ENCODE results near the gene ARID1B. TPM values are rescaled to one million over a fixed set of nuclear protein-coding genes. Genes with fewer than 3 reads are reported as not detected.
"Not testable (repeated sequence)": the region's sequence is repeated elsewhere in the genome, so short reads cannot be mapped to it uniquely, and the experiment has no call there.

Gene ARID1B
- total RNA-seq, 2 donors from 2014 or later = 65.1 to 99.4 TPM

GRCh38 chr6:156980948-156981347, 203.8 kb downstream of the ARID1B start:
- Histone ChIP-seq H3K27me3 (replicated peaks; ENCODE audit: insufficient read depth) (no peaks in the 10 kb centered on the region), H3K9me3 (no peaks in the 10 kb centered on the region), H3K4me1 (replicated peaks) (peaks cover 8% of the 10 kb centered on the region), H3K4me3 (no peak overlapping the region), H3K36me3 (no peaks in the 10 kb centered on the region), H3K27ac (no peak overlapping the region)
- DNase-seq (ENCODE audit: low spot score) = no peak
- WGBS = 80% methylated on average over 2 of the region's 2 CpGs
- intact Hi-C loops (cut with DNase I) = no loop called here
- TF ChIP-seq POLR2A (IDR thresholded peaks at IDR 0.05) (no peak), POLR2AphosphoS5 (IDR thresholded peaks at IDR 0.05) (no peak)
- TF ChIP-seq, protein P1, sequence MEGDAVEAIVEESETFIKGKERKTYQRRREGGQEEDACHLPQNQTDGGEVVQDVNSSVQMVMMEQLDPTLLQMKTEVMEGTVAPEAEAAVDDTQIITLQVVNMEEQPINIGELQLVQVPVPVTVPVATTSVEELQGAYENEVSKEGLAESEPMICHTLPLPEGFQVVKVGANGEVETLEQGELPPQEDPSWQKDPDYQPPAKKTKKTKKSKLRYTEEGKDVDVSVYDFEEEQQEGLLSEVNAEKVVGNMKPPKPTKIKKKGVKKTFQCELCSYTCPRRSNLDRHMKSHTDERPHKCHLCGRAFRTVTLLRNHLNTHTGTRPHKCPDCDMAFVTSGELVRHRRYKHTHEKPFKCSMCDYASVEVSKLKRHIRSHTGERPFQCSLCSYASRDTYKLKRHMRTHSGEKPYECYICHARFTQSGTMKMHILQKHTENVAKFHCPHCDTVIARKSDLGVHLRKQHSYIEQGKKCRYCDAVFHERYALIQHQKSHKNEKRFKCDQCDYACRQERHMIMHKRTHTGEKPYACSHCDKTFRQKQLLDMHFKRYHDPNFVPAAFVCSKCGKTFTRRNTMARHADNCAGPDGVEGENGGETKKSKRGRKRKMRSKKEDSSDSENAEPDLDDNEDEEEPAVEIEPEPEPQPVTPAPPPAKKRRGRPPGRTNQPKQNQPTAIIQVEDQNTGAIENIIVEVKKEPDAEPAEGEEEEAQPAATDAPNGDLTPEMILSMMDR (IDR thresholded peaks at IDR 0.05) = no peak

- no peak for DNase-seq (ENCODE audit: low spot score)
- no peaks in the 10 kb centered on the region for H3K36me3 ChIP-seq
- H3K4me1 ChIP-seq (replicated peaks) = peaks cover 8% of the 10 kb centered on the region
- no peak overlapping the region for H3K4me3 ChIP-seq
- no peak for TF ChIP-seq POLR2AphosphoS5 (IDR thresholded peaks at IDR 0.05)
- TF ChIP-seq, protein P1 (IDR thresholded peaks at IDR 0.05) = no peak
- no peak for TF ChIP-seq POLR2A (IDR thresholded peaks at IDR 0.05)
- no peaks in the 10 kb centered on the region for H3K27me3 ChIP-seq (replicated peaks; ENCODE audit: insufficient read depth)
- WGBS = 77% methylated on average over 3 of the region's 3 CpGs
- no peak overlapping the region for H3K27ac ChIP-seq
- H3K9me3 ChIP-seq = no peaks in the 10 kb centered on the region
- intact Hi-C loops (cut with DNase I) = no loop called here
Observed at GRCh38 chr6:156982168-156982567, 205.0 kb downstream of the ARID1B start.

GRCh38 chr6:156982864-156983263, 205.7 kb downstream of the ARID1B start:
- intact Hi-C loops (cut with DNase I); H3K9me3 ChIP-seq; H3K36me3 ChIP-seq; H3K4me3 ChIP-seq; DNase-seq (ENCODE audit: low spot score); H3K27ac ChIP-seq; H3K27me3 ChIP-seq (replicated peaks; ENCODE audit: insufficient read depth); H3K4me1 ChIP-seq (replicated peaks): not testable (repeated sequence)
- WGBS = 92% methylated on average over 4 of the region's 4 CpGs

DNA sequence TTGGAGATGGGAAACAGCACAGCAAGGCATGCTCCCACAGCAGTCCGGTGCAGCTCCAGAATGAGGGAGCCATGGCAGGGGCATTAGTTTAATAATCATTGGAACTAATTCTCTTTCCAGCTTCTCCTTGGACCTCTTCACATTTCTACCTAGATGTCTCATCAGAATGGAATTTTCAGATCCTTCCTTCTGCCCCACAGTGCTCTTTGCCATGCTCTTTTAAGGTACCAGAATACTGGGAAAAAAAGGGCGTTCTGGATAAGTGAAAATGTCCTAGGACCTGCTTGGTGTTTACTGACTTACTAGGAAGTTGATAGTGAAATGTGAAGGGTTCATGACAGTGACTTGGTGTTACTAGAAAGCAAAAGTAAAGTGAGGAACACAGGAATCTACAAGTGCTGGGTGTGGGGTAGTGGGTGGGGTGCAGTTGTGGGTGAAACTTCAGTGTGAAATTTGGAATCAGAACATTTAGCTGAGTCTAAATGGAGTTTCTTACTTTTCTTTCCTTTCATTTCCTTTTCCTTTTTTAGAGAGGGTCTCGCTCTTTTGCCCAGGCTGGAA, 207.1 kb downstream of the ARID1B start:
- no peaks in the 10 kb centered on the region for H3K27me3 ChIP-seq (replicated peaks; ENCODE audit: insufficient read depth)
- intact Hi-C loops (cut with DNase I) = no loop called here
- TF ChIP-seq POLR2AphosphoS5 (IDR thresholded peaks at IDR 0.05) = no peak
- TF ChIP-seq POLR2A (IDR thresholded peaks at IDR 0.05) = no peak
- TF ChIP-seq, protein P1 (IDR thresholded peaks at IDR 0.05) = no peak
- H3K4me3 ChIP-seq = no peak overlapping the region
- H3K27ac ChIP-seq = no peak overlapping the region
- WGBS = 96% methylated on average over 3 of the region's 3 CpGs
- no peak for DNase-seq (ENCODE audit: low spot score)
- no peaks in the 10 kb centered on the region for H3K36me3 ChIP-seq
- H3K4me1 ChIP-seq (replicated peaks) = no peaks in the 10 kb centered on the region
- no peaks in the 10 kb centered on the region for H3K9me3 ChIP-seq

- intact Hi-C loops (cut with DNase I) = no loop called here
- no peaks in the 10 kb centered on the region for H3K36me3 ChIP-seq
- no peaks in the 10 kb centered on the region for H3K27me3 ChIP-seq (replicated peaks; ENCODE audit: insufficient read depth)
- 64% methylated on average over 3 of the region's 3 CpGs for WGBS
- H3K4me3 ChIP-seq = no peak overlapping the region
- no peak for DNase-seq (ENCODE audit: low spot score)
- H3K4me1 ChIP-seq (replicated peaks) = no peaks in the 10 kb centered on the region
- no peaks in the 10 kb centered on the region for H3K9me3 ChIP-seq
- no peak overlapping the region for H3K27ac ChIP-seq
- no peak for TF ChIP-seq POLR2AphosphoS5 (IDR thresholded peaks at IDR 0.05)
- TF ChIP-seq POLR2A (IDR thresholded peaks at IDR 0.05) = no peak
- TF ChIP-seq, protein P1 (IDR thresholded peaks at IDR 0.05) = no peak
Observed at GRCh38 chr6:156985309-156985708, 208.1 kb downstream of the ARID1B start.

Data from prostate gland (tissue), 2 donors.